GM12878 (cell line): ENCODE results near the gene GMPR2. TPM values are rescaled to one million over a fixed set of nuclear protein-coding genes. Genes with fewer than 3 reads are reported as not detected.

Source experiments
- ATAC-seq: fragments of 200-7000 bp; cut with Tn5 transposase; 3 replicates; pipeline ENCODE4 v1.9.1; 2020; ENCODE audit warnings: mild to moderate bottlenecking, moderate library complexity
- BruUV-seq: library from RNA; stranded (reverse); fragments of 400-500 nt; replicated peaks from 2 replicates; lab custom pipeline; 2021; lab: Mats Ljungman, UMichigan
- CTCF ChIA-PET: fragments of 300-600 bp; sonication (Branson Sonifier 250); formaldehyde crosslinking; extraction: SDS; loops from one replicate; lab custom pipeline; 2021; ENCODE audit warnings: inconsistent platforms; lab: Yijun Ruan, JAX
- POLR2A ChIA-PET: fragments of 350-600 bp; formaldehyde crosslinking; extraction: SDS; loops from one replicate; lab custom pipeline; 2021; ENCODE audit warnings: inconsistent platforms; lab: Charles Lee
- RAD21 ChIA-PET: fragments of 300-600 bp; sonication (Branson Sonifier 250); formaldehyde crosslinking; loops from one replicate; lab custom pipeline; 2023; ENCODE audit warnings: antibody characterized with exemption; ENCODE audit not compliant: unreplicated experiment; lab: Charles Lee
- SMC1A ChIA-PET: fragments of 300-600 bp; sonication (Branson Sonifier 250); formaldehyde crosslinking; loops from one replicate; lab custom pipeline; 2023; ENCODE audit not compliant: unreplicated experiment, uncharacterized antibody; lab: Charles Lee
- DNase-seq: peaks from one replicate; pipeline ENCODE4 v3.0.0-alpha.2; 2011; ENCODE audit warnings: low read depth, low spot score
- FAIRE-seq: peaks from 3 replicates; lab custom pipeline; 2011; peaks lifted over from hg19 to GRCh38; lab: Jason Lieb, UNC
- H2AFZ ChIP-seq: 2 replicates; pipeline ENCODE4 v1.6.0; 2011; ENCODE audit warnings: low read depth, low read length, control low read depth; ENCODE audit not compliant: control insufficient read depth
- H3K27ac ChIP-seq: 2 replicates; pipeline ENCODE4 v1.5.1; 2011; ENCODE audit warnings: control low read depth; ENCODE audit not compliant: control insufficient read depth, insufficient read depth
- H3K27me3 ChIP-seq, 2 experiments: replicated peaks in 1 of 2; 2 replicates each; pipeline versions ENCODE4 v1.6.0 to v1.6.1; 2011; ENCODE audit warnings: low read length in 1 of 2; ENCODE audit not compliant: control insufficient read depth in 2 of 2, insufficient read depth in 2 of 2
- H3K36me3 ChIP-seq, 2 experiments: 2 replicates each; pipeline ENCODE4 v1.5.1; 2011; ENCODE audit warnings: low read length in 1 of 2; ENCODE audit not compliant: control insufficient read depth in 2 of 2, insufficient read depth in 2 of 2
- H3K4me1 ChIP-seq: 2 replicates; pipeline ENCODE4 v1.6.1; 2011; ENCODE audit warnings: mild to moderate bottlenecking, low read length, moderate library complexity, mixed read lengths; ENCODE audit not compliant: control insufficient read depth, insufficient read depth
- H3K4me2 ChIP-seq: 2 replicates; pipeline ENCODE4 v1.6.0; 2011; ENCODE audit warnings: control low read depth; ENCODE audit not compliant: control insufficient read depth, insufficient read depth
- H3K4me3 ChIP-seq: fragments of 200-600 bp; sonication (generic); 2 replicates; pipeline ENCODE4 v1.5.1; 2016
- H3K79me2 ChIP-seq: 2 replicates; pipeline ENCODE4 v1.6.0; 2011; ENCODE audit warnings: low read length; ENCODE audit not compliant: control insufficient read depth, insufficient read depth
- H3K9ac ChIP-seq: 2 replicates; pipeline ENCODE4 v1.8.0; 2011; ENCODE audit warnings: low read length, control low read depth, mixed read lengths; ENCODE audit not compliant: control insufficient read depth, insufficient read depth
- H3K9me3 ChIP-seq: replicated peaks from 3 replicates; pipeline ENCODE4 v1.5.1; 2011; ENCODE audit warnings: mild to moderate bottlenecking, low read length; ENCODE audit not compliant: control insufficient read depth, insufficient read depth
- H4K20me1 ChIP-seq: 2 replicates; pipeline ENCODE4 v1.6.0; 2011; ENCODE audit not compliant: control insufficient read depth, insufficient read depth
- HDGF ChIP-seq: fragments of 450-650 bp; IDR thresholded peaks from 2 replicates; pipeline ENCODE4 v1.6.1; 2016; ENCODE audit warnings: antibody characterized with exemption
- NFYB ChIP-seq: IDR thresholded peaks from 2 replicates; pipeline ENCODE4 v1.6.1; 2011; ENCODE audit warnings: low read depth, mild to moderate bottlenecking, low read length, improper control_type of control experiment, moderate library complexity; ENCODE audit not compliant: insufficient read depth
- USF1 ChIP-seq: IDR thresholded peaks from 2 replicates; pipeline ENCODE4 v1.6.1; 2011; ENCODE audit warnings: borderline replicate concordance, low read depth, mild to moderate bottlenecking, moderate library complexity, mixed read lengths, low read length; ENCODE audit not compliant: insufficient read depth; ENCODE audit errors: extremely low read length
- WRNIP1 ChIP-seq: IDR thresholded peaks from 2 replicates; pipeline ENCODE4 v1.6.1; 2011; ENCODE audit warnings: low read depth, low read length, improper control_type of control experiment, borderline replicate concordance
- WGBS: methylation state at CpG from one replicate; pipeline ENCODE4 v1.1.6; 2016; ENCODE audit warnings: low lambda C conversion rate; ENCODE audit not compliant: insufficient replicate concordance, insufficient coverage; ENCODE audit errors: missing lambda C conversion rate; 5-methylcytosine and 5-hydroxymethylcytosine counted together
- in situ Hi-C: fragments of 300-500 bp; cut with MboI; formaldehyde crosslinking; loops from 9 replicates; pipeline ENCODE4 v1.14.3; 2018; ENCODE audit warnings: mixed read lengths
- intact Hi-C: fragments of 100-400 bp; cut with micrococcal nuclease; formaldehyde crosslinking; loops from one replicate; pipeline ENCODE4 v1.14.2; 2022; ENCODE audit not compliant: unreplicated experiment
- polyA plus RNA-seq, 11 experiments: library from polyadenylated mRNA; depleted of rRNA in 4 of 11; unstranded in 6 of 11; stranded (reverse) in 5 of 11; fragments of >200 nt; fragmentation: Nextera tagmentation in 4 of 11; fragmentation: Illumina TruSeq in 1 of 11; extraction: Ambion mirVana in 4 of 11; extraction: Trizol in 1 of 11; gene quantifications; 1 replicate in 1 of 11; 2 replicates in 10 of 11; pipeline versions ENCODE4 v1.2.1 to v1.2.3, GENCODE V29; 2011 to 2016; ENCODE audit warnings: inconsistent platforms in 2 of 11, missing spikeins in 2 of 11, low read depth in 1 of 11
- total RNA-seq, 4 experiments: library from RNA; depleted of rRNA in 3 of 4; stranded (reverse); fragments of >200 nt in 3 of 4; fragmentation: Illumina TruSeq in 1 of 4; extraction: Trizol in 1 of 4; gene quantifications; 2 replicates each; pipeline versions ENCODE4 v1.2.1 to v1.2.3, GENCODE V29; 2013 to 2021

GMPR2 gene
- total and polyA plus RNA-seq, 10 of the 15 experiments (the other 5 are each of a cell fraction or from before 2014, with no cell fraction given), result 55.1 to 80.3 (median 61.5) TPM

- H3K27me3 ChIP-seq, result no peaks in the 10 kb centered on the region
- H3K36me3 ChIP-seq, result peaks cover 0 to 4% of the 10 kb centered on the region in 2 experiments; a peak in 2 of 4 replicates
- no peak for TF ChIP-seq USF1
- TF ChIP-seq HDGF, result 0 out of 2 replicates have a peak, but pooled peaks have one; percentile 44
- 0 out of 2 replicates have a peak, but pooled peaks have one; percentile 37 for TF ChIP-seq WRNIP1
- TF ChIP-seq NFYB, result 0 out of 2 replicates have a peak, but pooled peaks have one; percentile 22
- FAIRE-seq (no peak), ATAC-seq (no peak), DNase-seq (no peak)
- ChIA-PET SMC1A (interaction anchor here (0.8 to 1.8 kb wide), 4 partner anchors 18 to 138 kb away, joined by 3 to 5 read pairs (median 4); partner anchors contain the start of genes CHMP4A, DCAF11 and NRL), POLR2A (interaction anchor here (0.9 to 3.9 kb wide), 9 partner anchors 9 to 58 kb away, joined by 3 to 50 read pairs (median 12); partner anchors contain the start of genes CHMP4A, IRF9, MDP1 and PSME1), CTCF (interaction anchor here (1.0 to 2.9 kb wide), 6 partner anchors 16 to 102 kb away, joined by 3 to 11 read pairs (median 4); partner anchors contain the start of genes MDP1 and TINF2), RAD21 (interaction anchor here (1.0 to 3.0 kb wide), 8 partner anchors 20 to 104 kb away, joined by 3 to 10 read pairs (median 4); partner anchors contain the start of genes DCAF11, IRF9, MDP1 and NRL)
- H4K20me1 ChIP-seq, result no peaks in the 10 kb centered on the region
- peak overlapping the region; percentile 98 for H2AFZ ChIP-seq
- intact Hi-C loops (no loop called here), in situ Hi-C loops (no loop called here)
- H3K4me1 ChIP-seq, result peaks cover 15% of the 10 kb centered on the region
- 82% methylated on average over 6 of the region's 8 CpGs for WGBS
- peaks cover 48% of the 10 kb centered on the region for H3K79me2 ChIP-seq
- H3K9me3 ChIP-seq, result no peaks in the 10 kb centered on the region; the same call in 1 of the 3 replicates
- H3K27ac ChIP-seq, result peak overlapping the region; percentile 96
- peak overlapping the region; percentile 68 for H3K4me3 ChIP-seq
- peak overlapping the region; percentile 83 for H3K4me2 ChIP-seq
- H3K9ac ChIP-seq, result peak overlapping the region; percentile 92
- no TSS peak for BruUV-seq
Measured at GRCh38 chr14:24194873-24195185, 37.9 kb upstream of the GMPR2 start.
